Naive B cell (primary cell): ENCODE data around the gene CBFA2T2. TPM values are rescaled to one million over a fixed set of nuclear protein-coding genes. Genes with fewer than 3 reads are reported as not detected.

Experiments
- ATAC-seq, 2 donors: fragments of 150-1000 bp; cut with Tn5 transposase; 2 replicates each; pipeline ENCODE4 v1.10.0; 2021; ENCODE audit warnings: low read depth in 2 of 2, mild to moderate bottlenecking in 2 of 2, moderate library complexity in 2 of 2
- DNase-seq: peaks from one replicate; pipeline ENCODE4 v3.0.0; 2022
- H3K27ac Mint-ChIP-seq, 6 donors: one replicate each; pipeline ENCODE4 v1.8.0; 2020 to 2022; ENCODE audit warnings: mild to moderate bottlenecking in 6 of 6, mixed read lengths in 6 of 6, moderate library complexity in 5 of 6, inconsistent platforms in 2 of 6
- H3K27me3 Mint-ChIP-seq, 3 donors: one replicate each; pipeline ENCODE4 v1.8.0; 2021 to 2022; ENCODE audit warnings: mixed read lengths in 3 of 3, mild to moderate bottlenecking in 1 of 3
- H3K36me3 Mint-ChIP-seq, 2 donors: one replicate each; pipeline ENCODE4 v1.8.0; 2020 to 2022; ENCODE audit warnings: mixed read lengths in 2 of 2, inconsistent platforms in 1 of 2, mild to moderate bottlenecking in 1 of 2
- H3K4me1 Mint-ChIP-seq, 3 donors: one replicate each; pipeline ENCODE4 v1.8.0; 2020 to 2022; ENCODE audit warnings: mixed read lengths in 3 of 3, inconsistent platforms in 1 of 3, mild to moderate bottlenecking in 1 of 3, moderate library complexity in 1 of 3
- H3K4me3 Mint-ChIP-seq, 8 donors: one replicate each; pipeline ENCODE4 v1.8.0; 2020 to 2022; ENCODE audit warnings: mild to moderate bottlenecking in 8 of 8, mixed read lengths in 8 of 8, moderate library complexity in 8 of 8, inconsistent platforms in 2 of 8
- H3K9me3 Mint-ChIP-seq, 7 donors: one replicate each; pipeline ENCODE4 v1.8.0; 2020 to 2022; ENCODE audit warnings: mixed read lengths in 7 of 7, mild to moderate bottlenecking in 5 of 7, inconsistent platforms in 2 of 7, moderate library complexity in 1 of 7
- polyA plus RNA-seq, 6 donors: library from polyadenylated mRNA; unstranded; fragments of 300-500 nt; fragmentation: Illumina TruSeq; gene quantifications; one replicate each; pipeline ENCODE4 v1.2.3, GENCODE V29; 2021; ENCODE audit warnings: low read depth in 6 of 6

Gene CBFA2T2
- polyA plus RNA-seq, 6 donors from 2014 or later: 6.1 to 25.9 (median 15.4) TPM

DNA sequence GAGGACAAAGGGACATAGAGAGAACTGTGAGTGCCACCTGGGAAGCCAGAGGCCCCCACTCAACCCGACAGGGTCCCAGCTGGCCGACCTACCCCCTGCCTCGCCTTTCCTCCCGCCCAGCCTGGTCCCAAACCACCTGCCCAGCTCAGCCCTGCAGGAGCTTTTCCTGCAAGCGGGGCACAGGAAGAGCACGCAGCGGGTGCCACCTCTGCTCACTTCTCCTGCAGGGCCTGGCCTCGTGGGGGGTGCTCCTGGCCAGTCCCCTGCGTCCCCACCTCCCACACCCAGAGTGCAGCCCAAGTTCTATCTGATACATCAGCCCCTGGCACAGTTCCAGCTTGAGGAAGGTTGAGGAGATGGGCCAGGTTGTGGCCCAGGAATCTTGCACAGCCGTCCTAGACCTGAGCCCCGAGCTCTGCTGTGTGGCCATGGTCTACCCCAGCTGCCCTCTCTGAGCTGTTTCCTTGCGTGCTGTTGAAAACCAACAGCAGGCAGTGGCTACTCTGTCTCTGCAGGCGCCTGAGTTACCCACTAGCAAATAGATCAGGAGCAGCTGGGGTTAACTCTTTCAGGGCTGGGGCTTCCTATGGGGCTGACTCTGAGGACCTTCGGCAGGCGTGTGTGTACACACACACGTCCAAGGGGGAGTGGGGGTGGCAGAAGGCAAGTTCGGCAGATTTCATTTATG, 182.7 kb downstream of the CBFA2T2 start:
- ATAC-seq (no peak), DNase-seq (no peak)
- H3K27ac Mint-ChIP-seq: peak overlapping the region in 3 of 6 donors; percentile 10 to 42 (median 19)
- H3K27me3 Mint-ChIP-seq: no peaks in the 10 kb centered on the region
- H3K4me3 Mint-ChIP-seq: peak overlapping the region; percentile 3 to 91 (median 79)
- H3K36me3 Mint-ChIP-seq: no peaks in the 10 kb centered on the region
- H3K4me1 Mint-ChIP-seq: peaks cover 23 to 25% (median 24%) of the 10 kb centered on the region in 3 donors
- no peaks in the 10 kb centered on the region for H3K9me3 Mint-ChIP-seq

DNA sequence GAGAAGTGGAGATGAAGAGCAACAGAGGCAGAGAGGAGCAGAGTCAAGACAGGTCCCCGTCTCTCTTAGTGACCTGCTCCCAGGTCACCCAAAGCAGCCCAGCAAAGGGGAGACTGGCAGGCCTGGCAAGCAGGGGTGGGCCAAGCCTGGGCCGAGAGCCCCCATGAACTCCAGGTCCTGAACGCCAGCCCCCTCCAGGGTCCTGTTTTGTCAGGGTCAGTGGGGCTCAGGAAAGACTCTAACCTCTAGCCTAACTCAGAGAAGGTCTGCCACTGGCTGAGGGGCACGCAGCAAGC, 183.2 kb downstream of the CBFA2T2 start:
- Mint-ChIP-seq H3K27ac (peak overlapping the region in 1 of 6 donors; percentile 42), H3K9me3 (no peaks in the 10 kb centered on the region)
- no peak for DNase-seq

DNA sequence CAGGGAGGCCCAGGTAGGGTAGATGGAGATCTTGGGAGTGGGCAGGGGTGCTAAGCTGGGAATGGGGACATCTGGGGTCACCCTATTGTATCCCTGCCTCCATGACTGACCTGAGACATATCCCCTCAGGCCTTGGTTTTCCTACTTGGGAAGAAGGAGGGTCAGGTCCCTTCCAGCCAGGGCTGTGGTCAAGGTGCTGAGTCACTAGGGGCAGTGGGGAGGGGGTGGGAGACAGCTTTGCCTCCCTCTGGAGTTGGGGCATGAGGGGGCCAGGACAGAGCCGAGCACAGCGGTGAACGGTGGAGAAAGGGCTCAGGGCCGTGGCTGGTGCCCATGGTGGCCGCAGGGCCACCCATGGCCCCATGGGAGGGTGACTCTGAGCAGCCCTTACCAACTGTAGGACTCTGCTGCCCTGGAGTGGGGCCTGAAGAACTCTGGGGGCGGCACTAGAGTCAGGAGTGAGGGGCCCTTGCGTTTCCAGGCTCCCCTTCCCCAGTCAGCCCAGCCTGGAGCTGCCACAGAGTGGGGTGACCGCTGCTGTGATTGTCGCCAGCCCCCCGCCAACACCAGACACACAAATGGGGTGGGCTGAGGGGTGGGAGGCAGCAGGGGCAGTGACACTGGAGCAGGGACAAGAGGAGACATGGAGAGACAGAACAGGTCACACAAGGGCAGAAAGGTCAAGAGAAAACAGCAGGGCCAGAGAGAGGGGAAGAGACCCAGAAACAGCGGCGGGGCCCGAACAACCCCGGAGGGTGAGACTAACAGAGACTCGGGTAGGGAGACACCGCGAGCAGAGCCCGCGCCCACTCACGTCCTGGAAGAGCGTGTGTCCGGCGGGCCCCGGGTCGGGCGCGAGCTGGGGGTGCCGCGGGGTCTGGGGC, 183.8 kb downstream of the CBFA2T2 start:
- Mint-ChIP-seq H3K9me3 (no peaks in the 10 kb centered on the region), H3K4me3 (peak overlapping the region; percentile 85 to 94 (median 90)), H3K36me3 (no peaks in the 10 kb centered on the region), H3K4me1 (peaks cover 19 to 29% (median 19%) of the 10 kb centered on the region in 3 donors), H3K27me3 (no peaks in the 10 kb centered on the region), H3K27ac (peak overlapping the region in 2 of 6 donors; percentile 42 to 93)
- ATAC-seq: peak; percentile 38 to 48
- DNase-seq: no peak

More for the DNA sequence above, 183.2 kb downstream of the CBFA2T2 start:
- Mint-ChIP-seq H3K27me3 (no peaks in the 10 kb centered on the region), H3K4me3 (peak overlapping the region; percentile 3 to 91 (median 90)), H3K36me3 (no peaks in the 10 kb centered on the region), H3K4me1 (peaks cover 22 to 24% (median 23%) of the 10 kb centered on the region in 3 donors)
- no peak for ATAC-seq

DNA sequence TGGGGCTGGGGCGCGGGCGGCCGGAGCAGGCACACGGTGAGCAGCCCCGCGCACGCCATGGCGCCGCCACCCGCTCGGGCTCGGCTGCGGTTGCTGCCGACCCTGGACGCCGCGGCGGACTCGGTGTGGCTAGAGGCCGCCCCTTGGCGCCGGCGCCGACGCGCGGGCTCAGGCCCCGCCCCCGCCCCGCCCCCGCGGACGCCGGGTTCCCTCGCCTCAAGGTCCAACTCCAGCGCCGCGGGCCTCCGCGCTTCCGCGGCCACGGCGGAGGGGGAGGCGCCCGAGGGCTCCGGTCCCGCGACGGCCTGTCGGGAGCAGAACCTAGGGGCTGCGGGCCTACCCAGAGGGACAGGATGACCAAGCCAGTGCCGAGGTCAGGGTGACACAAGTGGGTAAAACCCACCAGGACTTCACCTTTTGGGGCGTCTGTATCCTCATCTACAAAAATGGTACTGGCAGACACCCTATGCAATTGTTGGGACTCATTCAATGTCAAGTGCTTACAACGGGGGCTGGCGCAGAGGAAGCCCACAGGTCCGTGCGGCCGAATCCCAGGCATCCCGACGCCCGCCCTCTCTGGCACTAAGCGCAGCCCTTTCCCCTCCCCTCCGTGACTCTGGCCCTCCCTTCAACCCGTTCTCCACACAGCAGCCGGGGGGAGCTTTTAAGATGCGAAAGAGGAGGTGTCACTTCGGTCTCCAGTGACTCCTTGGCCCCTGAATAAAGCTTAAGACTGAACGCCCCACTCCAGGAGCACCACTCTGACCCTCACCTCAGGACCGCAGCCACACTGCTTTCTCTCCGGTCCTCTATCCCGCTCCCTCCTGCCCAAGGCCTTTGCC, 184.6 kb downstream of the CBFA2T2 start, which contains the start of gene NECAB3:
NECAB3 (minus strand) TSS at position 135 of the 842 bp plus-strand sequence; CDS start at position 59, 76 bp downstream.
- Mint-ChIP-seq H3K27ac (peak within 1 kb of the TSS in 4 of 6 donors; percentile 42 to 93 (median 65)), H3K4me3 (peak within 1 kb of the TSS; percentile 85 to 94 (median 90)), H3K4me1 (peaks cover 26 to 37% (median 28%) of the 10 kb centered on the region in 3 donors), H3K9me3 (no peaks in the 10 kb centered on the region), H3K27me3 (no peaks in the 10 kb centered on the region), H3K36me3 (no peaks in the 10 kb centered on the region)
- peak; percentile 64 for DNase-seq
- peak; percentile 81 to 89 for ATAC-seq

DNA sequence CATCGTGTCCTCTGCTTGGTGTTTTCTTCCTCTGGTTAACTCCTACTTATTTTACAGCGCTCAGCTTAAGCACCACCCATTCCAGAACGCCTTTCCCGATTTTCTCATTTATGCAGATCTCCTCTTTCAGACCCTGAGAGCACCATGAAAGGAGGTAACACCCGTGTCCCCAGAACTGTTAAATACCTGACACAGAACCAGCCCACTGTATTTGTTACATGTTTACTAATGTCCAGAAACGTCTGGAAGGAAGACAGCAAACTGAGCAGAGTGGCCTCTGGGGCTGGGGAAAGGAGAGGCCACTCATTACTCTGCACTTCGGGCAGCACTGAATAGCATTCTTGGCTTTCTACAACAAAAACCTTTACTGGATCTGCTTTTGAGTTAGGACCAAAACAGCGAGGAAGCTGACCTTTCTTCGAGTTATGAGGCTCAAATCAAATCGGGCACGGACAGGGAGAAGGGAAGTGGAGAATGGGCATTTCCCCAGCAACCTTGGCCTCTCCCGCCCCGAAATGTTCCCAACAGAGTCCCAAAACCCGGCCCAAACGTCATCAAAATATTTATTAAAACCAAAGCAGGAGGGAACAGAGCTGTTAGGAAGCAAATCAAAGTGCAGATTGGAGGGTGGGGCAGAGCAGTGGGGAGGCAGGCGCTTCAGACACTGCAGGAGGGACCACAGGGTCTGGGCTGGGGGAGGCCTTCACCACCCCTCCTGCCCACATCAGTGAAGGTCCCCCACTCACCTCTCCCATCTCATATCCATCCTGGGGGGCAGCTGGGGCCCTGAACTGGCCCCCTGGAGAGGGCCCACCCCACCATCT, 185.5 kb downstream of the CBFA2T2 start:
- H3K9me3 Mint-ChIP-seq: no peaks in the 10 kb centered on the region

DNA sequence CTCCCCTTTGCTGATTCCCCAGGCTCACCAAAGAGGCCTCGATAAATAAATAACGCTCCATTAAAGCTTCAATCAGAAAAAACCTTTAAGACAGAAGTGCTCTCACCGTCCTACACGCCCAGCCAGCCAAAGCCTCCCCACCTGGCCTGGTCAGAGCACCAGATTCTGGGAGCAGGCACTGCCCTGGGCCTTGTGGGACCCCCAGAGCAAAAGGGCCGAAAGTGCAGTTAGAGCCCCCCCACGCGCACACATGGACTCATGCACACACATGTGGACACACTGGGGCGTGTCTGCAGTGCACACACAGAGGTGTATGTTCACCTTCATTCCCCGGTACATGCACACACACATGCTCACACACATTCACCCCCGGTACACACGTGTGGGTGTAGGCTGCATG, 186.2 kb downstream of the CBFA2T2 start:
- peak overlapping the region in 4 of 8 donors; percentile 21 to 69 (median 48) for H3K4me3 Mint-ChIP-seq
- H3K9me3 Mint-ChIP-seq: no peaks in the 10 kb centered on the region
- peak overlapping the region in 1 of 6 donors; percentile 8 for H3K27ac Mint-ChIP-seq
- H3K27me3 Mint-ChIP-seq: no peaks in the 10 kb centered on the region
- no peak for DNase-seq
- no peaks in the 10 kb centered on the region for H3K36me3 Mint-ChIP-seq
- ATAC-seq: no peak
- H3K4me1 Mint-ChIP-seq: peaks cover 29 to 41% (median 34%) of the 10 kb centered on the region in 3 donors

More for the DNA sequence above, 185.5 kb downstream of the CBFA2T2 start:
- no peak for ATAC-seq
- no peak for DNase-seq
- H3K36me3 Mint-ChIP-seq: no peaks in the 10 kb centered on the region
- H3K4me1 Mint-ChIP-seq: peaks cover 29 to 41% (median 34%) of the 10 kb centered on the region in 3 donors
- no peaks in the 10 kb centered on the region for H3K27me3 Mint-ChIP-seq
- peak overlapping the region in 3 of 6 donors; percentile 6 to 86 (median 44) for H3K27ac Mint-ChIP-seq
- H3K4me3 Mint-ChIP-seq: peak overlapping the region; percentile 71 to 91 (median 83)

DNA sequence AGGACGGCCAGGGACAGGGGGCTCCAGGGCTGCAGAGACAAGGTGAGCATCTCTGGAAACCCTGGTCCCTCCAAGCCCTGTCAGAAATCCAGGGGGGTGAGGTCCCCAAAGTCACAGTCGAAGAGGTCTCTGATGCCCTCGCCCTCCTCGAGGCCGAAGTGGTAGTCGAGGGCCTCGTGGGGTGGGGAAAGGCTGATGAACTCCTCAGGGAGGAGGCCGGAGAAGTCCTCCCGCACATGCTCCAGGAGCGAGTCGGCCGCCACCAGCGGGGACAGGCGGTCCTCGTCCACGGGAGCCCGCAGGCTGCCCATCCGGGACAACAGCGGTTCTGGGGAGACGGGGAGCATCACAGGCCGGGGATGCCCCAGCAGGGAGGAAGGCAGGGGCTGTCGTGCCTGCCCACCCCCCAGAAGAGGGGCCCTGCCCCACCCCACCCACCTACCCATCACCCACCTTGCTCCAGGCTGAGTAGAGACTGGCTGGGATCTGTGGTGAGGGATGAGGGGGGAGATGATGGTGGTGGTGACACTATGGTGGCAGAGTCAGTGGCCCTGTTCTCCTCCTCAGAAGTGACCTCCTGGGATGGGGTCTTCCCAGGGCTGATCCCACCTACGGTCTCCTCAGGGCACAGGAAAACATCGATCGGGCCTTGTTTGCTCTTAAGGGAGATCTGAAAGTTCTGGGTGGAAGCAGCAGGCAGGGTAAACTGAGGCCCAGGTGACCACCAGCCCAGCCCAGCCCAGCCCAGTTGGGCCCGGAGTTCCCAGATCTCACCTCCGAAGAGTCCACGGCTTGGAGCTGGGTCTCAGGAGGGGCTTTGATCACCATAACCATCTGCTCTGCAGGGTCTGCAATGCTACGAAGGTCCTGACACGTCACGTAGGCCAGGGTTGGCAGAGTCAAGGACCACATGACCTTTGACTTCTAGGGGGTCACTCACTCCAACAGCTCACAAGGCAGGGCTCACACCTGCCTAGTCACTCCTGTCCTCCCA, 187.1 kb downstream of the CBFA2T2 start:
- peaks cover 34 to 41% (median 34%) of the 10 kb centered on the region in 3 donors for H3K4me1 Mint-ChIP-seq
- no peak overlapping the region for H3K27ac Mint-ChIP-seq
- H3K36me3 Mint-ChIP-seq: no peaks in the 10 kb centered on the region
- peak overlapping the region in 2 of 8 donors; percentile 39 to 54 for H3K4me3 Mint-ChIP-seq
- DNase-seq: no peak
- H3K9me3 Mint-ChIP-seq: no peaks in the 10 kb centered on the region
- ATAC-seq: no peak
- no peaks in the 10 kb centered on the region for H3K27me3 Mint-ChIP-seq

DNA sequence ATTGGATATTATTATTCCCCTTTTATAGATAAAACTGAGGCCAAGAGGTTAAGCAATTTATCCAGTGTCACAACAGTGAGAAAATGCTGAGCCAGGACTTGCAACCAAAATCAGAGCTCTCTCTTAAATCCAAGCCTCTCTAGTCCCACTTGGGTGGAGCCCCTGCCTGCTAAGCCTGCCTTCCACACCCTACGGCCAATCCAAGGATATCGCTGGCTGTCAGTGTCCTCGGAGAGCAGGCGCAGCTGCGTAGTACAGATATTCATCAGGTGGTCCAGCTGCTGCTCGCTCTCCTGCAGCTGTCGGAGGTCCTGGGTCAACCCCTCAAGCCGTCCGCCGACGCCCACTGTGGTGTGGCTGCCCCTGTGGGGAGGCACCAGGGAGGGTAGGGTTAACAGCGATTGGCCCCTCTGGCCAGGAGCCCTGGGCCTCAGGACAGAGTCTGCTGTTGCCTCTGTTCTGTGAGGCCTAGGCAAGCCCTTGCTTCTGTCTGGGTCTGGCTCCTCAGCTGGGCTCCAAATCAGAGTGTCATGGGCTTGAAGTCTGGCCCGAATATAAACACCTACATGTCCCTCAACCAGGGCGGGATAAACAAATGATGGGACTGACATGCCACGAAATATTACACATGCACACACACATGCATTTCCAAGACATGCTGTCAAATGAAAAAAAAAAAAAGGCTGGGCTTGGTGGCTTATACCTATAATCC, 188.3 kb downstream of the CBFA2T2 start:
- no peaks in the 10 kb centered on the region for H3K27me3 Mint-ChIP-seq
- H3K36me3 Mint-ChIP-seq: no peaks in the 10 kb centered on the region
- H3K4me1 Mint-ChIP-seq: peaks cover 30 to 35% (median 31%) of the 10 kb centered on the region in 3 donors
- no peak for ATAC-seq
- DNase-seq: no peak
- H3K4me3 Mint-ChIP-seq: no peak overlapping the region
- no peak overlapping the region for H3K27ac Mint-ChIP-seq
- H3K9me3 Mint-ChIP-seq: no peaks in the 10 kb centered on the region

- no peaks in the 10 kb centered on the region for H3K36me3 Mint-ChIP-seq
- peak overlapping the region in 3 of 6 donors; percentile 7 to 75 (median 64) for H3K27ac Mint-ChIP-seq
- H3K27me3 Mint-ChIP-seq: no peaks in the 10 kb centered on the region
- H3K4me3 Mint-ChIP-seq: peak overlapping the region in 1 of 8 donors; percentile 36
- peak; percentile 80 to 89 for ATAC-seq
- no peak for DNase-seq
- H3K4me1 Mint-ChIP-seq: peaks cover 22 to 27% (median 26%) of the 10 kb centered on the region in 3 donors
- H3K9me3 Mint-ChIP-seq: no peaks in the 10 kb centered on the region
Observed at GRCh38 chr20:33679758-33680485, 190.0 kb downstream of the CBFA2T2 start.

GRCh38 chr20:33680686-33681085, 190.8 kb downstream of the CBFA2T2 start:
- peaks cover 24 to 29% (median 28%) of the 10 kb centered on the region in 3 donors for H3K4me1 Mint-ChIP-seq
- no peaks in the 10 kb centered on the region for H3K36me3 Mint-ChIP-seq
- no peak overlapping the region for H3K4me3 Mint-ChIP-seq
- no peaks in the 10 kb centered on the region for H3K9me3 Mint-ChIP-seq
- H3K27ac Mint-ChIP-seq: no peak overlapping the region
- H3K27me3 Mint-ChIP-seq: no peaks in the 10 kb centered on the region
- DNase-seq: no peak
- no peak for ATAC-seq
